ENCODE results near the gene GP9. TPM values are rescaled to one million over a fixed set of nuclear protein-coding genes. Genes with fewer than 3 reads are reported as not detected.
"Not testable (repeated sequence)": the region's sequence is repeated elsewhere in the genome, so short reads cannot be mapped to it uniquely, and the experiment has no call there.

GP9 gene
- total RNA-seq, 2 donors from 2014 or later = 0.29 TPM; not detected in 1

GRCh38 chr3:129063841-129064482, 3.4 kb downstream of the GP9 start:
- DNase-seq (no peak), ATAC-seq (no peak)
- intact Hi-C loops (cut with DNase I) = no loop called here

DNA sequence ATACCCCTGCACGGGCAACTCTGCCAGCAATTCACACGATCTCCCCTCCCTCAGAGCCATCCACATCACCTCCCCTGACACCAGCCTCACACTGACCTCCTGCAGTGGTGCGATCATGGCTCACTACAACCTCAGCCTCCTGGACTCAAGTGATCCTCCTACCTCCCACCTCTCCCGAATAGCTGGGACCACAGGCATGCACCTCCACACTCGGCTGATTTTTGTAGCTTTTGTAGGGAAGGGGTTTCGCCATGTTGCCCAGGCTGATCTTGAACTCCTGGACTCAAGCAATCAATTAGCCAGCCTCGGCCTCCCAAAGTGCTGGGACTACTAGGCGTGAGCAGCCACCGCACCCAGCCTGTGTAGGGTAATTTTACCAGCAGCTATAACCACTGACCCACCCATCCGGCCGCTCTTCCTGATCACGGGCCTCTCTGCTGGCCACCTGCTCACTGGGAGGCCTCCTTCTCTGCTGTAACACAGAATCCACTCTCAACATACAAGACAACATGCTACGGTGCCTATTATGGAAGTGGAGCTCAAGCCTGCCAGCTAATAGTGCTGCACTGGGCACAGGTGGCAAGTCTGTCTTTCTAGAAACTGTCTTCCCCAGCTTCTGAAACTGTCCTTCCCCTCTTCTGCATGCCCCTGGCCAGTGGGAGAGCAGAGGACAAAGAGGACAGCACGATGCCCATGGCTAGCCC, 4.6 kb downstream of the GP9 start:
- ATAC-seq (no peak), DNase-seq (no peak)
- intact Hi-C loops (cut with DNase I) = no loop called here

- intact Hi-C loops (cut with DNase I) = no loop called here
- DNase-seq (no peak), ATAC-seq (no peak)
Observed at GRCh38 chr3:129065720-129066073, 5.1 kb downstream of the GP9 start.

GRCh38 chr3:129067719-129068118, 7.1 kb downstream of the GP9 start:
- ATAC-seq; DNase-seq; intact Hi-C loops (cut with DNase I): not testable (repeated sequence)

GRCh38 chr3:129068291-129068886, 7.8 kb downstream of the GP9 start:
- intact Hi-C loops (cut with DNase I) = no loop called here
- no peak for DNase-seq
- peak; percentile 73 to 81 for ATAC-seq

GRCh38 chr3:129069313-129070085, 8.9 kb downstream of the GP9 start:
- intact Hi-C loops (cut with DNase I); ATAC-seq; DNase-seq: not testable (repeated sequence)

DNA sequence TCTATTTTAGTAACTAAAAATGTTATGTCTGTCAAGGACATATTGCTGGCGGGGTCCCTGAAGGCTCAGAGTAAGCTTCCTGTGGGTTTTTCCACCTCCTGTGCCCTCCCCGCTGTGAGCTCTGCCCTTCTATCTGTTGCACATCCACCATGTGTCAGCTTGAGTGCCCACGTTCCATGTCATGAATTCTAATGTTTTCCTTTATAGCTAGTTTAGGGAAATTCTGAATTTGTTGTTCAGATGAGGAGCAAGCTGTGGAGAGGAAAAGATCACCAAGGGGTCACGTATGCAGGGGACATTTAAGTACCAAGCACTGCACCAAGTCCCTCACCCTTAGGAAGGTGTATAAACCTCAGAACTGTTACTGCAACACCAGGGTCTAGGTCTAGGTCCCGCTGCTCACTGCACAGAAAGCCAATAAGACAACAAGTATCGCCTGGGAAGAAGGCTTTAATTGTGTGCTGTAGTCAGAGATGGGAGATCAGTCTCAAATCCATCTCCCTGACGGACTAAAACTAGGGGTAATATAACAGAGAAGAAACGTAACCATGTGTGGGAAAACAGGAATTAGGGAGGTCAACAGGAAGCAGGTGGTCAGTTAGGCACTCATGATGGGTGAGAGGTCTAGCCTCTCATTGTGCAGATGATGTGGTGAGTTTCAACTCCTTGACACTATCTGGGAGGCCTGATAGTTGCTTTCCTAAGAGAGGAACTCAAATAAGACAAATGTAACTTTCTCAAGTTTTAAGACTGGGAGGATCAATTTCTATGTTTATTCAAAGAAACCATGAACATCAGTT, 9.7 kb downstream of the GP9 start:
- no peak for DNase-seq
- no peak for ATAC-seq
- intact Hi-C loops (cut with DNase I) = no loop called here

- DNase-seq (no peak), ATAC-seq (no peak)
- intact Hi-C loops (cut with DNase I) = no loop called here
Observed at GRCh38 chr3:129077222-129077621, 16.6 kb downstream of the GP9 start.

DNA sequence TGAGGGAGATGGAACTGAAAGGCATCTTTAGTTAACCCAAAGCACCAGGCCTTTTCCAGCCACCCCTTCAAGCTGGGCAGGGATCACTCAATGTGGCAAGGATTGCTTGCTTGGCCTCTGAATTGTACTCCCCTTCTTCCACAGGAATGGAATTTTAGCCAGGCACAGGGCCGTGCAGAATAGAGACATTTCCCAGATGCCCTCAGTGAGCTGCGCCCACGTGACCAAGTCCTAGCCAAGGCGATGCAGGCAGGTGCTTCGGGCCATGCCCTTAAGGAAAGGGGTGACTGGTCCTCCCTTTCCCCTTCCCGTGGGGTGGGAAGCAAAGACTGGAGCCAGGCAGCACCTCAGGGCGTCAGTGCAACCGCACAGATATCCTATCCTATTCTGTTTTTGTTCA, 17.9 kb downstream of the GP9 start:
- intact Hi-C loops (cut with DNase I) = no loop called here
- ATAC-seq = no peak

GRCh38 chr3:129081503-129081902, 20.9 kb downstream of the GP9 start:
- DNase-seq = no peak
- ATAC-seq = no peak
- intact Hi-C loops (cut with DNase I) = no loop called here

More for the DNA sequence above, 17.9 kb downstream of the GP9 start:
- no peak for DNase-seq

DNA sequence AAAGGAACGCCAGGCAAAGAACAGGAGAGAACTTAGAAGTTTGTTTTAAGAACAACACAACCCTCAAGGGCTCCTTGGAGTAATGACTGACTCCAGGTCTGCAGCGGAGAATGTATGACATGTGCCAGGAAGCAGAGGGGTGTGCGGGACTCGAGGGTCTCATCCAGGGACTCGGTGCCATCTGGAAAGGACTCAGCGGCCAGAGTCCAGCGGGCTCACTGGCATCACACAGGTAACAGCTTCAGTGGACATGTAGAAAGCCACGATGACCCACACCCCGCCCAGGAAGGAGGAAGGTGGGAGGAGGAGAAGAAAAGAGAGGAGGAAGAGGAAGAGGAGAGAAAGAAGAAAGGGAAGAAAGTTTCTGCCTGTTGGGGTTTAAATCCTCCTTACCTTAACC, 21.4 kb downstream of the GP9 start:
- DNase-seq (no peak), ATAC-seq (no peak)
- intact Hi-C loops (cut with DNase I) = no loop called here

DNA sequence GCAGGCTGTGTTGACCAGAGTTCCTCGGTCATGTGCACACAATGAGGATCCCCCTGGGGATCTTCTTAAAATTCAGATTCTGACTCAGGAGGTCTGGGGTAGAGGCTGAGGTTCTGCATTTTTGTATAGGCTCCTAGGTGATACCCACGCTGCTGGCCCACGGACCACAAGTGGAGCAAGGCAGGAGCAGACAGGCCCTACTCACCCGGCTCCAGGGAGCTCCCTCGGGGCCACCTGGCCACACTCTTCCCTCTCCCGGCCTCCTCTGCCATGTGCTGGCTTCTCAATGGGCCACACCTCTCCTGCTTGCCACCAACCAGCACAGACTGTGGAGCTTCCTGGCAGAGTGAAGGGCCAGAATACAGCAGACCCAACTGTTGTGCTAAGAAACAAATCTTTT, 23.9 kb downstream of the GP9 start:
- no peak for ATAC-seq
- intact Hi-C loops (cut with DNase I) = no loop called here

DNA sequence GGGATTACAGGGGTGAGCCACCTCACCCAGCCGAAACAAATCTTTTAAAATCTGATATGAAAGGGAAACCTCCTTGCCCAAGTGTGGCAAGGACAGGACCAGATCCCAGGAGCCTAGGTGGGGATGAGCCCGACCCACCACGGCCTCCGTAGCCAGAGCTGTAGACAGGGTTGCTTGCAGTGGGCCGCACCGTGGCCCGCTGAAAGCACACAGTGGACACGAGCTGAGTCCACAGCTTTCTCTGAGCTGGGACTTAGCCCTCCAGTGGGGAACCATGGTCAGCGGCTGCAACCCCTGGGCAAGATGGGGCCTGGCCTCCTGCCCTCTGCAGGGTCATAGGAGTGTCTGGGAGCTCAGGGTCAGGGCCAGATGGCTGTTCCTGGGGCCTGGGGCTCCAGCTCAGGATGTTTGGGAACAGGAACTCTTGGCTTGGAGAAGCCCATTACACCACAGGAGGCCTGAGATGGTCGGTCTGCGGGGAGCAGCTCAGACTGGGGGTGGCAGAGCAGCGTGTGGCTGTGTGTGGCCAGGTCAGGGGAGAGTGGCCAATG, 24.7 kb downstream of the GP9 start:
- intact Hi-C loops (cut with DNase I) = no loop called here
- DNase-seq (no peak), ATAC-seq (no peak)

More for the DNA sequence above, 23.9 kb downstream of the GP9 start:
- DNase-seq = no peak

- intact Hi-C loops (cut with DNase I) = loop anchor here in 1 of 2 donors (2.0 kb wide), 2 partner anchors 33 to 115 kb away; no protein-coding TSS in a partner anchor
- no peak for DNase-seq
- ATAC-seq = no peak
Observed at GRCh38 chr3:129085818-129086217, 25.2 kb downstream of the GP9 start.

GRCh38 chr3:129087138-129087702, 26.6 kb downstream of the GP9 start:
- intact Hi-C loops (cut with DNase I) = loop anchor here in 1 of 2 donors (2.0 kb wide), 2 partner anchors 34 to 116 kb away; no protein-coding TSS in a partner anchor
- peak; percentile 50 to 70 for ATAC-seq
- DNase-seq = peak; percentile 63

DNA sequence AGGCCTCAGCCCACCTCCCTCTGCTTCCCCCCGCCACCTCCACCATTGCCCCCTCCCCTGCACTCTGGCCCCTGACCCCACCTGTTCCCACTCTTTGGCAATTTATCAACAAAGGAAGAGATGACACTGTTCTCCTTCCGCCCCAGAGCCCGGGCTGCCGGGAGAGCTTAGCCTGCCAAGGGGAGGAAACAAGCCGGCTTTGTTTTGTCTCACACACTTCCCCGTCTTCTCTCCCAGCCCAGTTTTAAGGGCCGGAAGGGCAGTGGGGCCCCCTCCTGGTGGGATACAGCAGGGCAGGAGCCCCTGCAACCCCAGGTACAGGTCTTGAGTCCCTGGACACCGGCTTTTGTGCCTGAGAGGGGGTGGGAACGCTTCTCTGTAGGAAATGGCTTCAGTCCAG, 27.3 kb downstream of the GP9 start:
- DNase-seq (peak; percentile 42), ATAC-seq (peak; percentile 90 to 91)
- intact Hi-C loops (cut with DNase I) = loop anchor here in 1 of 2 donors (2.0 kb wide), 2 partner anchors 35 to 117 kb away; no protein-coding TSS in a partner anchor

DNA sequence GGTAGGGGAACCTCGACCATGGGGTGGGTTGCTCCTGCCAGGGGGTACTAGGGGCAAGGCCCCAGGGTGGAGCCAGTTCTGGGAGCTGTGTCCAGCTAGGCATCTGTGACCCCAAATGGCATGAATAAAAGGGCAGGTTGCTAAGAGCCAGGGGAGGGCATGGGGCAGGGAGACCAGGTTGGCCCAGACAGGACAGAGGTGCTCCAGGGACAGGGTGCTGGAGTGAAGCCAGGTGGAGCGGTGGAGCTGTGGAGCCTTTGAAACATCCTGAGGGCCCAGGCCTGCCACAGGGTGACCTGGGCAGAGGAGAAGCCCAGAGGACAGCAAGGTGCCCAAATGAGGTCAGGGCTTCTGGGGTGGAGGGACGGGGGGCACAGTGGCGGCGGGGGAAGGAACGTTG, 27.7 kb downstream of the GP9 start:
- intact Hi-C loops (cut with DNase I); ATAC-seq: not testable (repeated sequence)

GRCh38 chr3:129095285-129095684, 34.7 kb downstream of the GP9 start:
- ATAC-seq (no peak), DNase-seq (no peak)
- intact Hi-C loops (cut with DNase I) = no loop called here

More for the DNA sequence above, 27.7 kb downstream of the GP9 start:
- DNase-seq = not testable (repeated sequence)

Measured in left cardiac atrium (tissue), 4 donors.